IMR-90 (cell line): ENCODE measurements around the gene COL24A1. TPM values are rescaled to one million over a fixed set of nuclear protein-coding genes. Genes with fewer than 3 reads are reported as not detected.

Experiments
- ATAC-seq: fragments of 200-7000 bp; cut with Tn5 transposase; 2 replicates; pipeline ENCODE4 v1.9.1; 2020; ENCODE audit warnings: low read depth, mild to moderate bottlenecking, moderate library complexity
- BruUV-seq: library from RNA; stranded (reverse); fragments of 400-500 nt; replicated peaks from 2 replicates; lab custom pipeline; 2021; lab: Mats Ljungman, UMichigan
- CTCF ChIA-PET: fragments of 300-600 bp; formaldehyde crosslinking; extraction: SDS; loops from one replicate; lab custom pipeline; 2021; ENCODE audit warnings: antibody characterized with exemption; lab: Yijun Ruan, JAX
- POLR2A ChIA-PET: fragments of 300-600 bp; sonication (Branson Sonifier 250); formaldehyde crosslinking; loops from one replicate; lab custom pipeline; 2022; ENCODE audit warnings: antibody characterized with exemption; ENCODE audit not compliant: unreplicated experiment; lab: Charles Lee
- DNase-seq: peaks from one replicate; pipeline ENCODE4 v3.0.0; 2013
- H2AFZ ChIP-seq: replicated peaks from 2 replicates; pipeline ENCODE3; 2013; ENCODE audit warnings: low read length, mild to moderate bottlenecking; ENCODE audit not compliant: poor library complexity
- H2AK5ac ChIP-seq: 2 replicates; pipeline ENCODE4 v1.6.1; 2013; ENCODE audit warnings: low read depth, low read length, inconsistent platforms
- H2AK9ac ChIP-seq: replicated peaks from 2 replicates; pipeline ENCODE3; 2013; ENCODE audit warnings: mild to moderate bottlenecking, low read depth, low read length, moderate library complexity; ENCODE audit not compliant: poor library complexity
- H2BK120ac ChIP-seq: 2 replicates; pipeline ENCODE4 v1.6.1; 2013; ENCODE audit warnings: low read depth, low read length, inconsistent platforms
- H2BK15ac ChIP-seq: 3 replicates; pipeline ENCODE4 v1.6.1; 2013; ENCODE audit warnings: low read depth, low read length, inconsistent platforms
- H2BK20ac ChIP-seq: 2 replicates; pipeline ENCODE4 v1.6.1; 2013; ENCODE audit warnings: low read depth, mild to moderate bottlenecking, inconsistent platforms, low read length, moderate library complexity
- H2BK5ac ChIP-seq: 2 replicates; pipeline ENCODE4 v1.6.1; 2013; ENCODE audit warnings: mild to moderate bottlenecking, low read depth, low read length, inconsistent platforms; ENCODE audit not compliant: poor library complexity, severe bottlenecking
- H3K14ac ChIP-seq: replicated peaks from 2 replicates; pipeline ENCODE4 v1.6.1; 2013; ENCODE audit warnings: low read depth, low read length, inconsistent platforms
- H3K18ac ChIP-seq: 2 replicates; pipeline ENCODE4 v1.6.1; 2013; ENCODE audit warnings: low read depth, low read length, control low read depth
- H3K23ac ChIP-seq: 2 replicates; pipeline ENCODE4 v1.6.1; 2013; ENCODE audit warnings: low read depth, low read length, inconsistent platforms
- H3K27ac ChIP-seq: 2 replicates; pipeline ENCODE4 v1.5.1; 2013; ENCODE audit warnings: mild to moderate bottlenecking, control low read depth, low read length; ENCODE audit not compliant: insufficient read depth
- H3K27me3 ChIP-seq: 2 replicates; pipeline ENCODE4 v1.6.1; 2013; ENCODE audit warnings: low read length; ENCODE audit not compliant: control insufficient read depth, insufficient read depth
- H3K36me3 ChIP-seq: 2 replicates; pipeline ENCODE4 v1.6.1; 2013; ENCODE audit warnings: low read length, mixed read lengths; ENCODE audit not compliant: control insufficient read depth, insufficient read depth
- H3K4ac ChIP-seq: 2 replicates; pipeline ENCODE4 v1.6.1; 2013; ENCODE audit warnings: low read depth, low read length, inconsistent platforms
- H3K4me1 ChIP-seq: 2 replicates; pipeline ENCODE4 v1.6.1; 2013; ENCODE audit warnings: low read length, mixed read lengths; ENCODE audit not compliant: control insufficient read depth, insufficient read depth
- H3K4me2 ChIP-seq: 2 replicates; pipeline ENCODE4 v1.6.1; 2013; ENCODE audit warnings: low read depth, mild to moderate bottlenecking, control low read depth, low read length, moderate library complexity
- H3K4me3 ChIP-seq: 2 replicates; pipeline ENCODE4 v1.5.1; 2013; ENCODE audit warnings: low read depth, mild to moderate bottlenecking, control low read depth, low read length, moderate library complexity; ENCODE audit not compliant: insufficient read depth
- H3K56ac ChIP-seq: 2 replicates; pipeline ENCODE4 v1.6.1; 2013; ENCODE audit warnings: low read length, inconsistent platforms; ENCODE audit not compliant: insufficient read depth; ENCODE audit errors: extremely low read depth
- H3K79me1 ChIP-seq, 2 experiments: 2 replicates each; pipeline ENCODE4 v1.6.1; 2013; ENCODE audit warnings: low read length in 2 of 2, inconsistent platforms in 1 of 2, low read depth in 1 of 2
- H3K9ac ChIP-seq: 2 replicates; pipeline ENCODE4 v1.6.1; 2013; ENCODE audit warnings: low read depth, low read length, control low read depth
- H3K9me1 ChIP-seq: 2 replicates; pipeline ENCODE4 v1.6.1; 2013; ENCODE audit warnings: low read length, inconsistent platforms; ENCODE audit not compliant: insufficient read depth
- H3K9me3 ChIP-seq: 2 replicates; pipeline ENCODE4 v1.6.1; 2013; ENCODE audit warnings: low read length; ENCODE audit not compliant: control insufficient read depth, insufficient read depth
- H4K20me1 ChIP-seq: 2 replicates; pipeline ENCODE4 v1.6.1; 2013; ENCODE audit warnings: low read length, inconsistent platforms; ENCODE audit not compliant: insufficient read depth
- H4K5ac ChIP-seq: 2 replicates; pipeline ENCODE4 v1.6.1; 2013; ENCODE audit warnings: mild to moderate bottlenecking, low read depth, low read length, control low read depth
- H4K8ac ChIP-seq, 2 experiments: 2 replicates each; pipeline ENCODE4 v1.6.1; 2013; ENCODE audit warnings: low read depth in 2 of 2, low read length in 2 of 2, control low read depth in 1 of 2, inconsistent platforms in 1 of 2
- H4K91ac ChIP-seq: 2 replicates; pipeline ENCODE4 v1.6.1; 2013; ENCODE audit warnings: low read depth, low read length, inconsistent platforms; ENCODE audit not compliant: insufficient read depth
- BHLHE40 ChIP-seq: fragments of 150-350 bp; IDR thresholded peaks from 2 replicates; pipeline ENCODE4 v1.6.1; 2016; ENCODE audit warnings: mild to moderate bottlenecking, low read depth, low read length
- CTCF ChIP-seq: conservative IDR thresholded peaks from 2 replicates; pipeline ENCODE4 v1.5.1; 2012; ENCODE audit warnings: mild to moderate bottlenecking, low read depth, low read length, improper control_type of control experiment
- FOS ChIP-seq: fragments of 150-350 bp; IDR thresholded peaks from 2 replicates; pipeline ENCODE4 v1.6.1; 2016; ENCODE audit warnings: low read depth, low read length
- MAFK ChIP-seq: IDR thresholded peaks from 2 replicates; pipeline ENCODE4 v1.6.1; 2012; ENCODE audit warnings: low read depth, low read length, improper control_type of control experiment
- NFE2L2 ChIP-seq: fragments of 150-350 bp; IDR thresholded peaks from 2 replicates; pipeline ENCODE4 v1.6.1; 2016; ENCODE audit warnings: low read depth, mild to moderate bottlenecking, low read length
- RAD21 ChIP-seq: IDR thresholded peaks from 2 replicates; pipeline ENCODE4 v1.6.1; 2012; ENCODE audit warnings: low read length, improper control_type of control experiment
- RCOR1 ChIP-seq: IDR thresholded peaks from 2 replicates; pipeline ENCODE4 v1.6.1; 2012; ENCODE audit warnings: mild to moderate bottlenecking, low read length, improper control_type of control experiment; ENCODE audit not compliant: insufficient replicate concordance
- USF2 ChIP-seq: fragments of 150-350 bp; IDR thresholded peaks from 2 replicates; pipeline ENCODE4 v1.6.1; 2017; ENCODE audit warnings: mild to moderate bottlenecking, antibody characterized with exemption, low read length, low read depth
- WGBS, 2 experiments: methylation state at CpG; one replicate each; pipeline versions ENCODE4 v1.1.5 to v1.1.7; 2013; ENCODE audit warnings: missing lambda C conversion rate in 2 of 2; ENCODE audit not compliant: insufficient read length in 1 of 2; ENCODE audit errors: extremely low coverage in 2 of 2; 5-methylcytosine and 5-hydroxymethylcytosine counted together
- dilution Hi-C: fragments of 300-500 bp; cut with HindIII; formaldehyde crosslinking; loops from one replicate; pipeline ENCODE4 v1.14.3; 2018; ENCODE audit warnings: low sequenced_read_pairs; ENCODE audit not compliant: unreplicated experiment
- in situ Hi-C: fragments of 300-500 bp; cut with MboI; formaldehyde crosslinking; loops from 3 replicates; pipeline ENCODE4 v1.14.3; 2019; ENCODE audit warnings: low sequenced_read_pairs, inconsistent platforms, mixed read lengths
- intact Hi-C: fragments of 100-400 bp; cut with micrococcal nuclease; formaldehyde crosslinking; loops from 2 replicates; pipeline ENCODE4 v1.10.0; 2022
- polyA plus RNA-seq, 3 experiments: library from polyadenylated mRNA; depleted of rRNA; stranded (reverse); fragments of >200 nt; gene quantifications; 2 replicates each; pipeline ENCODE4 v1.2.3, GENCODE V29; 2012; ENCODE audit warnings: low replicate concordance in 1 of 3
- total RNA-seq: library from RNA; depleted of rRNA; stranded (reverse); fragments of >200 nt; gene quantifications from 2 replicates; pipeline ENCODE4 v1.2.3, GENCODE V29; 2012
- TF ChIP-seq, protein P1 (sequence below): fragments of 150-350 bp; IDR thresholded peaks from 2 replicates; pipeline ENCODE4 v1.6.1; 2016; ENCODE audit warnings: low read depth, mild to moderate bottlenecking, low read length, moderate library complexity, borderline replicate concordance

The COL24A1 gene
- total and polyA plus RNA-seq, 2 of the 4 experiments (the other 2 are of a cell fraction): 1.4 to 2.2 TPM

DNA sequence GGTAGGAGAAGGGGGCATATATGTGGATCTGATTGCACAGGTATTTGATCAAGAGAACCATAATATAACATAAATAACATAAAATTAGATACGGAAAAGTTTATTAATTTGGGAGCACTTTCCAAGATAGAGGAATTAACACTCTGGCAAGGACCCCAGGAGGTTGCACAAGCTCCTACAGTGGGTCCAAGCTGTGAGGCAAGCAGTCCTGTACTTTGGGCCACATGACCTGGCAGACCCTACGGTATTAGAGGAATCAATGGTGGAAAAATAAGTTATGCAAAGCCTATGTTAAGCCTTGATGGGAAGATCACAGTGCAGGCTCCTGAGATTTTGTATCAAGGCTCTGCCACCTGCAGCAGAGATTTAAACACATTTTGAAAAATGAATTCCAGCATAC lies 220.1 kb downstream of the COL24A1 start:
- ATAC-seq (no peak), DNase-seq (no peak)
- no peak overlapping the region for H3K14ac ChIP-seq
- no peak overlapping the region for H3K23ac ChIP-seq
- no peak overlapping the region for H3K4ac ChIP-seq
- H2AFZ ChIP-seq: no peak overlapping the region
- dilution Hi-C loops: no loop called here
- BruUV-seq: no TSS peak
- H2AK5ac ChIP-seq: no peak overlapping the region
- intact Hi-C loops: no loop called here
- no CpG with 5 or more reads among the region's 2 CpGs for WGBS, 2 experiments
- ChIA-PET POLR2A (no interaction called here), CTCF (no interaction called here)
- H3K27me3 ChIP-seq: no peaks in the 10 kb centered on the region
- no peak for TF ChIP-seq FOS
- TF ChIP-seq CTCF: no peak
- TF ChIP-seq BHLHE40: no peak
- no peak for TF ChIP-seq RCOR1
- TF ChIP-seq RAD21: no peak
- TF ChIP-seq, protein P1, sequence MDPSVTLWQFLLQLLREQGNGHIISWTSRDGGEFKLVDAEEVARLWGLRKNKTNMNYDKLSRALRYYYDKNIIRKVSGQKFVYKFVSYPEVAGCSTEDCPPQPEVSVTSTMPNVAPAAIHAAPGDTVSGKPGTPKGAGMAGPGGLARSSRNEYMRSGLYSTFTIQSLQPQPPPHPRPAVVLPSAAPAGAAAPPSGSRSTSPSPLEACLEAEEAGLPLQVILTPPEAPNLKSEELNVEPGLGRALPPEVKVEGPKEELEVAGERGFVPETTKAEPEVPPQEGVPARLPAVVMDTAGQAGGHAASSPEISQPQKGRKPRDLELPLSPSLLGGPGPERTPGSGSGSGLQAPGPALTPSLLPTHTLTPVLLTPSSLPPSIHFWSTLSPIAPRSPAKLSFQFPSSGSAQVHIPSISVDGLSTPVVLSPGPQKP: no peak
- no peak for TF ChIP-seq MAFK
- TF ChIP-seq USF2: no peak
- no peak for TF ChIP-seq NFE2L2
- no peak overlapping the region for H2BK20ac ChIP-seq
- no peak overlapping the region for H3K27ac ChIP-seq
- H3K18ac ChIP-seq: no peak overlapping the region
- no peaks in the 10 kb centered on the region for H4K20me1 ChIP-seq
- no peaks in the 10 kb centered on the region; the same call in 1 of the 2 replicates for H3K4me1 ChIP-seq
- H2AK9ac ChIP-seq: no peak overlapping the region
- H4K8ac ChIP-seq: no peak overlapping the region
- H2BK120ac ChIP-seq: no peak overlapping the region
- H3K9me1 ChIP-seq: no peaks in the 10 kb centered on the region
- H3K9ac ChIP-seq: no peak overlapping the region
- no peaks in the 10 kb centered on the region for H3K36me3 ChIP-seq
- H3K56ac ChIP-seq: no peak overlapping the region
- in situ Hi-C loops: no loop called here
- no peak overlapping the region for H4K91ac ChIP-seq
- no peak overlapping the region for H2BK15ac ChIP-seq
- H3K4me3 ChIP-seq: no peak overlapping the region
- no peak overlapping the region for H2BK5ac ChIP-seq
- H3K79me1 ChIP-seq: no peaks in the 10 kb centered on the region
- no peaks in the 10 kb centered on the region for H3K9me3 ChIP-seq
- no peak overlapping the region for H3K4me2 ChIP-seq
- no peak overlapping the region for H4K5ac ChIP-seq
